Mucosa of descending colon (tissue), 3 donors: ENCODE results near the gene CDX1. TPM values are rescaled to one million over a fixed set of nuclear protein-coding genes. Genes with fewer than 3 reads are reported as not detected.

Experiments used
- ATAC-seq: fragments of 200-7000 bp; cut with Tn5 transposase; one replicate; pipeline ENCODE4 v1.9.1; 2020; ENCODE audit warnings: mild to moderate bottlenecking, moderate library complexity
- DNase-seq, 3 donors: peaks; one replicate each; pipeline ENCODE4 v3.0.0-alpha.2; 2020
- H3K36me3 ChIP-seq: fragments of 200-600 bp; one replicate; pipeline ENCODE4 v1.8.0; 2021; ENCODE audit warnings: low read depth, mild to moderate bottlenecking
- H3K4me1 ChIP-seq: fragments of 200-600 bp; one replicate; pipeline ENCODE4 v1.8.0; 2021; ENCODE audit warnings: low read depth, mild to moderate bottlenecking
- H3K4me3 ChIP-seq: fragments of 200-600 bp; one replicate; pipeline ENCODE4 v1.8.0; 2021; ENCODE audit warnings: mild to moderate bottlenecking
- H3K9me3 ChIP-seq: fragments of 200-600 bp; one replicate; pipeline ENCODE4 v1.8.0; 2021; ENCODE audit warnings: mild to moderate bottlenecking
- CTCF ChIP-seq: fragments of 200-600 bp; IDR thresholded peaks from one replicate; pipeline ENCODE4 v1.8.0; 2022; ENCODE audit warnings: antibody characterized with exemption, mild to moderate bottlenecking
- intact Hi-C, 2 donors: fragments of 100-400 bp; cut with DNase I in 1 of 2; cut with micrococcal nuclease in 1 of 2; formaldehyde crosslinking; loops; one replicate each; pipeline versions ENCODE4 v1.11.0 to v1.11.1; 2022; cut with DNase I, micrococcal nuclease
- total RNA-seq, 3 donors: library from RNA; stranded (reverse); fragmentation: NEBNext Ultra II Directional in 2 of 3; extraction: Animal tissue kit (Norgen Biotek cat#: 25700) in 2 of 3; gene quantifications; one replicate each; pipeline versions ENCODE4 v1.2.1 to v1.2.4, GENCODE V29; 2021 to 2023
- donor health status: DM: no; HTN: no; CAD: no; lungs with moderate emphysema.
- donor health status: DM: no; HTN: no; CAD: no.
- donor health status: DM: no; HTN: yes; CAD: no.

The CDX1 gene
- total RNA-seq, 3 donors from 2014 or later = 140 to 306 (median 302) TPM

- ATAC-seq (no peak), DNase-seq (no peak)
- Histone ChIP-seq H3K4me1 (peaks cover 12% of the 10 kb centered on the region), H3K4me3 (no peak overlapping the region), H3K36me3 (no peaks in the 10 kb centered on the region), H3K9me3 (no peaks in the 10 kb centered on the region)
- intact Hi-C loops = no loop called here
- TF ChIP-seq CTCF = no peak
Measured at GRCh38 chr5:150124111-150124557, 42.4 kb upstream of the CDX1 start.

DNA sequence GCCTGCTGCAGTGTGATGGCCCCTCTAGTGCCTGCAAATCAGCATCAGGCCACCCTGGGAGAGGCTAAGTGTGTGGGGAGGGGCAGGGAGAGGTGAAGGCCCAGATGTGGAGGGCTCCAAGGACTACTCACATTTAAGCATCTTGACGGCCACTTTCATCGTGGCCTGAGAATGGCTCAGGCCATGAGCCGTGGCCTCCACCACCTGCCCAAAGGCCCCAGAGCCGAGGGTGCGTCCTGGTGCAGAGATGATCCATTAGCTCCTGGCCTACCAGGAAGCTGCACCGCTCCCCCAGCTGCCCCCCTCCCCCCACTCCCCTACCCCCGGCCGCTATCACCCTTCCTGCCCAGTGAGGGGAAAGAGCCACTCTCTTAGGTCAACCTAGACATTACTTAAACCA is 42.0 kb upstream of the CDX1 start:
- H3K9me3 ChIP-seq = no peaks in the 10 kb centered on the region
- H3K4me3 ChIP-seq = no peak overlapping the region
- ATAC-seq (no peak), DNase-seq (no peak)
- TF ChIP-seq CTCF = no peak
- intact Hi-C loops = no loop called here
- no peaks in the 10 kb centered on the region for H3K36me3 ChIP-seq
- H3K4me1 ChIP-seq = peaks cover 12% of the 10 kb centered on the region

DNA sequence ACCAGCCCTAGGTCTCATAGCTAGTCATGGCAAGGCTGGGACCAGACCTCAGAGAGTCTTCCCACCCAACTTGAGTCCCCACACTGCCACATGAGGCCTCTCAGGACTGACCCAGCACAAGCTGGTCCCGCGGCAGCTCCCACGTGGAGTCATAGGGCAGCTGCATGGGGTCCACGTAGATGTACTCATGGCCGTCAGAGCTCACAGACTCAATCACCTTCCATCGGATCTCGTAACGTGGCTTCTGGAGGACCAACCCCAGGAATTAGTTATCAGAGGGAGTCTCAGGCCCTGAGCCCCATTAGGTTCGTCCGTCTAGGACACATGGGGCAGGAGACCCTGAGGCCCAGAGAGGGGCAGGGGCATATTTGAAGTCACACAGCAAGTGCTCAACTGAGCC is 41.2 kb upstream of the CDX1 start:
- intact Hi-C loops = loop anchor here in 1 of 2 donors (5.0 kb wide), 1 partner anchor 227 kb away; no protein-coding TSS in a partner anchor
- TF ChIP-seq CTCF = no peak
- DNase-seq = peak in 1 of 3 donors; percentile 8

GRCh38 chr5:150126199-150126920 is 40.2 kb upstream of the CDX1 start:
- intact Hi-C loops = loop anchor here in 1 of 2 donors (5.0 kb wide), 1 partner anchor 226 kb away; no protein-coding TSS in a partner anchor
- no peak for TF ChIP-seq CTCF
- H3K36me3 ChIP-seq = no peaks in the 10 kb centered on the region

More for the DNA sequence above, 41.2 kb upstream of the CDX1 start:
- Histone ChIP-seq H3K4me3 (no peak overlapping the region), H3K36me3 (no peaks in the 10 kb centered on the region), H3K9me3 (no peaks in the 10 kb centered on the region), H3K4me1 (peaks cover 12% of the 10 kb centered on the region)
- no peak for ATAC-seq

GRCh38 chr5:150126921-150127265 is 39.7 kb upstream of the CDX1 start:
- intact Hi-C loops = loop anchor here in 1 of 2 donors (5.0 kb wide), 1 partner anchor 225 kb away; no protein-coding TSS in a partner anchor
- DNase-seq = no peak
- Histone ChIP-seq H3K9me3 (no peaks in the 10 kb centered on the region), H3K36me3 (no peaks in the 10 kb centered on the region), H3K4me3 (no peak overlapping the region), H3K4me1 (peaks cover 13% of the 10 kb centered on the region)
- TF ChIP-seq CTCF = no peak
- ATAC-seq = no peak

More at GRCh38 chr5:150126199-150126920, 40.2 kb upstream of the CDX1 start:
- DNase-seq (no peak), ATAC-seq (no peak)
- peaks cover 12% of the 10 kb centered on the region for H3K4me1 ChIP-seq
- no peak overlapping the region for H3K4me3 ChIP-seq
- H3K9me3 ChIP-seq = no peaks in the 10 kb centered on the region
